HG02870 (cell line): Measurements from ENCODE around the gene GORASP2.

Experiments
- ATAC-seq: cut with Tn5 transposase; IDR thresholded peaks from one replicate; pipeline ENCODE4 v1.9.1; 2021; ENCODE audit warnings: mild to moderate bottlenecking, moderate library complexity; ENCODE audit not compliant: unreplicated experiment

The GORASP2 gene

GRCh38 chr2:170922634-170923494, 6.2 kb upstream of the GORASP2 start:
- no peak for ATAC-seq

GRCh38 chr2:170923799-170924198, 5.3 kb upstream of the GORASP2 start:
- ATAC-seq, result no peak

GRCh38 chr2:170924969-170925368, 4.1 kb upstream of the GORASP2 start:
- no peak for ATAC-seq

GRCh38 chr2:170925923-170926322, 3.1 kb upstream of the GORASP2 start:
- no peak for ATAC-seq

- no peak for ATAC-seq
Measured at GRCh38 chr2:170926743-170927297, 2.2 kb upstream of the GORASP2 start.

- ATAC-seq, result no peak
Measured at GRCh38 chr2:170928036-170928823, 823 bp upstream of the GORASP2 start.

GRCh38 chr2:170929686-170930050, 615 bp downstream of the GORASP2 start:
- peak; percentile 8 for ATAC-seq

- ATAC-seq, result peak; percentile 29
Measured at GRCh38 chr2:170930131-170930990, 1.3 kb downstream of the GORASP2 start.

GRCh38 chr2:170930991-170931266, 1.9 kb downstream of the GORASP2 start:
- no peak for ATAC-seq

GRCh38 chr2:170932166-170932565, 3.1 kb downstream of the GORASP2 start:
- ATAC-seq, result no peak

- ATAC-seq, result no peak
Measured at GRCh38 chr2:170932948-170933347, 3.9 kb downstream of the GORASP2 start.

- no peak for ATAC-seq
Measured at GRCh38 chr2:170937709-170938379, 8.8 kb downstream of the GORASP2 start.

- no peak for ATAC-seq
Measured at GRCh38 chr2:170940066-170940465, 11.0 kb downstream of the GORASP2 start.

GRCh38 chr2:170942615-170943014, 13.6 kb downstream of the GORASP2 start:
- no peak for ATAC-seq

GRCh38 chr2:170943041-170943440, 14.0 kb downstream of the GORASP2 start:
- ATAC-seq, result no peak

GRCh38 chr2:170943596-170943995, 14.5 kb downstream of the GORASP2 start:
- no peak for ATAC-seq

GRCh38 chr2:170944545-170944944, 15.5 kb downstream of the GORASP2 start:
- no peak for ATAC-seq

GRCh38 chr2:170949415-170949814, 20.4 kb downstream of the GORASP2 start:
- no peak for ATAC-seq

GRCh38 chr2:170950221-170950761, 21.2 kb downstream of the GORASP2 start:
- peak; percentile 78 for ATAC-seq

- ATAC-seq, result no peak
Measured at GRCh38 chr2:170953941-170954340, 24.9 kb downstream of the GORASP2 start.
